HG03439 (cell line): ENCODE data around the gene DGCR6.
"Not testable (repeated sequence)": the region's sequence is repeated elsewhere in the genome, so short reads cannot be mapped to it uniquely, and the experiment has no call there.

Experiments used
- ATAC-seq: cut with Tn5 transposase; IDR thresholded peaks from one replicate; pipeline ENCODE4 v1.9.1; 2021; ENCODE audit warnings: mild to moderate bottlenecking, moderate library complexity; ENCODE audit not compliant: unreplicated experiment

Gene DGCR6

DNA sequence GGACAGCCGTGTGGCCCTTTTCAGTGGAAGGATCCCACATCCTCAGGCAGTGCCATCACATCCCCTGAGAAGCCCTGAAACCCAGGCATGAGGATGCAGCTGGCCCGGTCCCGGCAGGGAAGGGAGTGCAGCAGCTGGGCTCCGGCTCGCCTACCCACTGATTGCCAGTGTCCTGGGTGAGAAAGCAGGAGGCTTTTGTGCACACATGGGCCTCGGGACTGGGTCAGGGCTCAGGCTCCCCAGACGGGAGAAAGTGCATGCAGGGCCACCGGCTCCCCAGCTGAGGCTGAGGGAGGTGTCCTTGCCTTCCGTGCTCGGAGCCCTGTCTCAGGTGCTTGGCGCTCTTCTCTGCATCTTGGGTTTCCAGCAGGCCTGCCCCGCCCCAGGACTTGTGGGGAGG is 53.6 kb downstream of the DGCR6 start:
- not testable (repeated sequence) for ATAC-seq

- ATAC-seq = not testable (repeated sequence)
Observed at GRCh38 chr22:18960166-18960820, 54.2 kb downstream of the DGCR6 start.

DNA sequence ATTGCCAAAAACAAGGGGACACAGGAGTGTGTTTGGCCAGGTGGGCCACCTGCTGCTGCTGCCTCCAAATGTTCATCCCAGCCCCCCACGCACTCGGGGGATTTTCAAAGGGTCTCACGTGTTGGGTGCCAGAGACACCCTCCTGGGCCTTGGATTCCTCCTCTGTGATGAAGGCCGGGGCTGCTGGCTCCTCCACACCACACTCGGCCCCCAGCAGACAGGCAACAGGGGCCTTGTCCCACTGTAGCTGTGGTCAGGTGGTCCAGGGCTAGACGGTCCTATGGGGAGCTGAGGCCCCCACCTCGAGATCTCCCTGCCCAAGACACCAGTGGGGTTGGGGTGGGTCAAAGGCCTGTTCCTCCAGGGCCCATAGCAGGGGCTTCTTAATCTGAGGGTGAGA is 55.1 kb downstream of the DGCR6 start:
- ATAC-seq = not testable (repeated sequence)
